Glutamatergic neuron (in vitro differentiated cells): ENCODE data around the gene NFATC2. TPM values are rescaled to one million over a fixed set of nuclear protein-coding genes. Genes with fewer than 3 reads are reported as not detected.

ENCODE experiments used
- DNase-seq: peaks from one replicate; pipeline ENCODE4 v3.0.0; 2022
- H3K27ac Mint-ChIP-seq: one replicate; pipeline ENCODE4 v1.8.0; 2020; ENCODE audit warnings: mild to moderate bottlenecking, mixed read lengths, inconsistent platforms; ENCODE audit not compliant: unreplicated experiment
- H3K27me3 Mint-ChIP-seq: one replicate; pipeline ENCODE4 v1.8.0; 2020; ENCODE audit warnings: mild to moderate bottlenecking, moderate library complexity, mixed read lengths, inconsistent platforms; ENCODE audit not compliant: unreplicated experiment
- H3K36me3 Mint-ChIP-seq: one replicate; pipeline ENCODE4 v1.8.0; 2020; ENCODE audit warnings: mild to moderate bottlenecking, mixed read lengths, inconsistent platforms; ENCODE audit not compliant: unreplicated experiment
- H3K4me1 Mint-ChIP-seq: one replicate; pipeline ENCODE4 v1.8.0; 2020; ENCODE audit warnings: mild to moderate bottlenecking, low read depth, mixed read lengths, inconsistent platforms; ENCODE audit not compliant: unreplicated experiment
- H3K4me3 Mint-ChIP-seq: one replicate; pipeline ENCODE4 v1.8.0; 2020; ENCODE audit warnings: mild to moderate bottlenecking, mixed read lengths, inconsistent platforms; ENCODE audit not compliant: unreplicated experiment
- H3K9me3 Mint-ChIP-seq: one replicate; pipeline ENCODE4 v1.8.0; 2020; ENCODE audit warnings: mild to moderate bottlenecking, moderate library complexity, mixed read lengths, inconsistent platforms; ENCODE audit not compliant: unreplicated experiment
- CTCF ChIP-seq: fragments of 200-600 bp; sonication (generic); IDR thresholded peaks from one replicate; pipeline ENCODE4 v1.5.0; 2021; ENCODE audit not compliant: partially characterized antibody, unreplicated experiment
- total RNA-seq: library from RNA; stranded (reverse); fragmentation: NEBNext Ultra II Directional; extraction: Animal tissue kit (Norgen Biotek cat#: 25700); gene quantifications from one replicate; pipeline ENCODE4 v1.2.1, GENCODE V29; 2021; ENCODE audit not compliant: unreplicated experiment

Gene NFATC2
- total RNA-seq, 1 donor from 2014 or later: not detected

GRCh38 chr20:51449498-51450220 is 92.9 kb downstream of the NFATC2 start:
- DNase-seq: no peak
- peaks cover 4% of the 10 kb centered on the region for H3K27me3 Mint-ChIP-seq
- no peak overlapping the region for H3K4me3 Mint-ChIP-seq
- H3K4me1 Mint-ChIP-seq: no peaks in the 10 kb centered on the region
- H3K27ac Mint-ChIP-seq: no peak overlapping the region
- no peak for TF ChIP-seq CTCF
- peaks cover 3% of the 10 kb centered on the region for H3K9me3 Mint-ChIP-seq
- H3K36me3 Mint-ChIP-seq: no peaks in the 10 kb centered on the region

- TF ChIP-seq CTCF: no peak
- peaks cover 5% of the 10 kb centered on the region for H3K9me3 Mint-ChIP-seq
- H3K27ac Mint-ChIP-seq: no peak overlapping the region
- peaks cover 4% of the 10 kb centered on the region for H3K27me3 Mint-ChIP-seq
- H3K4me3 Mint-ChIP-seq: no peak overlapping the region
- no peaks in the 10 kb centered on the region for H3K36me3 Mint-ChIP-seq
- no peak for DNase-seq
- H3K4me1 Mint-ChIP-seq: no peaks in the 10 kb centered on the region
Observed at GRCh38 chr20:51447765-51448148, 94.8 kb downstream of the NFATC2 start.

GRCh38 chr20:51447097-51447764 is 95.3 kb downstream of the NFATC2 start:
- Mint-ChIP-seq H3K27me3 (peaks cover 2% of the 10 kb centered on the region), H3K9me3 (peaks cover 4% of the 10 kb centered on the region), H3K36me3 (no peaks in the 10 kb centered on the region), H3K4me1 (no peaks in the 10 kb centered on the region), H3K4me3 (no peak overlapping the region), H3K27ac (no peak overlapping the region)
- DNase-seq: no peak
- TF ChIP-seq CTCF: no peak

- H3K4me3 Mint-ChIP-seq: no peak overlapping the region
- no peak for TF ChIP-seq CTCF
Observed at GRCh38 chr20:51446656-51447055, 95.9 kb downstream of the NFATC2 start.

GRCh38 chr20:51446230-51446629 is 96.3 kb downstream of the NFATC2 start:
- H3K27me3 Mint-ChIP-seq: peaks cover 2% of the 10 kb centered on the region
- no peak overlapping the region for H3K4me3 Mint-ChIP-seq
- no peak for TF ChIP-seq CTCF

More at GRCh38 chr20:51446656-51447055, 95.9 kb downstream of the NFATC2 start:
- Mint-ChIP-seq H3K36me3 (no peaks in the 10 kb centered on the region), H3K9me3 (peaks cover 3% of the 10 kb centered on the region), H3K27ac (no peak overlapping the region), H3K4me1 (no peaks in the 10 kb centered on the region), H3K27me3 (peaks cover 2% of the 10 kb centered on the region)
- no peak for DNase-seq

More at GRCh38 chr20:51446230-51446629, 96.3 kb downstream of the NFATC2 start:
- Mint-ChIP-seq H3K9me3 (peaks cover 3% of the 10 kb centered on the region), H3K4me1 (no peaks in the 10 kb centered on the region), H3K27ac (no peak overlapping the region), H3K36me3 (no peaks in the 10 kb centered on the region)
- DNase-seq: no peak
